ENCODE measurements around the gene PDGFB. TPM values are rescaled to one million over a fixed set of nuclear protein-coding genes. Genes with fewer than 3 reads are reported as not detected.

The PDGFB gene
- total RNA-seq, 2 experiments from 2014 or later: 0.45 to 0.69 TPM

DNA sequence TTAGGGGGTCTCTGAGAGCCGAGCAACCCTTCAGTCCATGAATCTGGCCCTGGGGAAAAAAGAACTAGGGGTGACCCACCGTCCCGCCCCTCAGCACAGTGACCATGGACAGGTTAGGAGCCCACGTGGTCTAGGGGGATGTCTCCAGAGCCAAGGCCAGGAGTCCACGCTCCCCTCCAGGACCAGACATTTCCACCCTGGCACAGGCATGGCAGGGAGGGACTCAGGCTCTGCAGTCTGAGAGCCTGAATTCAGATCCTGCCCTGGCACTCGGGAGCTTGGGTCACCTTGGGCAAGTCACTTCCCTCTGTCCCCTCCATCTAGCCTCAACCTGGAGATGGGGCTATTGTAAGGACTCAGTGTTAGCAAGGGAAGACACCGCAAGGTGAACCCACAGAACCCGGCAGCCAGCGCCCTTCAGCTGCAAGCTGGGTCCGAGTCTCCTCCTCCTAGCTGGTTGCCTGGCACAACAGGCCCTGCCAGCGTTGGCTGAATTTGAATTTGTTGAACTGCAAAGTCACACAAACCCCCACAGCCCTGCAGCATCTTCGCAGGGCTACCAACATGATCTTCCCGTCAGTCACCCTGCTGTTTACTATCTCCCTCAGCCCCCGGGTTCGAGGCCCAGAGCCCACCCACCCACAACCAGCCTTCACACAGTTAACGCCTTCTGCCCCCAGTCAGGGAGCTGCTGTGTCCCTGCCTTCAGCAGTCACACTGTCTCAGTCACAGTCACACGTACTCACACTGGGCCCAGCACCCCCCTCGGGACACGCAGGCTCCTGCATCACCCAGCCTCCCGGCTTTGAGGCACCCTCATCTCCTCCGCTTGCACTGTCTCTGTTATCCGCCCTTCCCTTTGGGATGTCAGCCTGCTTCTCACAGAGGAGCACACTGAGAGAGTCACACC, 603 bp upstream of the PDGFB start:
- ChIA-PET POLR2A (interaction anchor here (0.7 to 8.8 kb wide), 5 partner anchors 10 to 74 kb away, joined by 3 to 96 read pairs (median 4); partner anchors contain the start of gene RPL3), CTCF (interaction anchor here (0.7 to 1.3 kb wide), 3 partner anchors 66 to 75 kb away, joined by 3 to 4 read pairs (median 3); no protein-coding TSS in a partner anchor)
- Histone ChIP-seq H3K9me3 (ENCODE audit: control insufficient read depth in 1 of 2, insufficient read depth in 1 of 2, low read length in 2 of 2) (no peaks in the 10 kb centered on the region), H3K27ac (ENCODE audit: low read depth in 1 of 2, low read length in 2 of 2) (no peak overlapping the region), H3K36me3 (ENCODE audit: insufficient read depth, low read length) (peaks cover 6% of the 10 kb centered on the region), H3K4me1 (ENCODE audit: insufficient read depth, low read length) (peaks cover 57% of the 10 kb centered on the region), H3K4me3 (ENCODE audit: low read length) (peak overlapping the region; percentile 72), H3K27me3 (ENCODE audit: control insufficient read depth in 1 of 2, insufficient read depth in 2 of 2, low read length in 2 of 2) (peaks cover 8 to 10% of the 10 kb centered on the region in 2 experiments)
- Mint-ChIP-seq H3K9me3 (no peaks in the 10 kb centered on the region), H3K4me1 (ENCODE audit: low read depth) (peaks cover 25% of the 10 kb centered on the region), H3K27ac (no peak overlapping the region), H3K4me3 (peak overlapping the region; percentile 89), H3K36me3 (ENCODE audit: low read depth) (peaks cover 17% of the 10 kb centered on the region), H3K27me3 (peaks cover 10% of the 10 kb centered on the region)
- TF ChIP-seq CTCF (IDR thresholded peaks at IDR 0.05): no peak
- intact Hi-C loops (cut with DNase I, micrococcal nuclease): loop anchor here in 1 of 2 experiments (10.0 kb wide), 1 partner anchor 259 kb away; the partner anchor contains the start of gene MIEF1
- ATAC-seq (ENCODE audit: poor library complexity) (no peak), DNase-seq (no peak)

DNA sequence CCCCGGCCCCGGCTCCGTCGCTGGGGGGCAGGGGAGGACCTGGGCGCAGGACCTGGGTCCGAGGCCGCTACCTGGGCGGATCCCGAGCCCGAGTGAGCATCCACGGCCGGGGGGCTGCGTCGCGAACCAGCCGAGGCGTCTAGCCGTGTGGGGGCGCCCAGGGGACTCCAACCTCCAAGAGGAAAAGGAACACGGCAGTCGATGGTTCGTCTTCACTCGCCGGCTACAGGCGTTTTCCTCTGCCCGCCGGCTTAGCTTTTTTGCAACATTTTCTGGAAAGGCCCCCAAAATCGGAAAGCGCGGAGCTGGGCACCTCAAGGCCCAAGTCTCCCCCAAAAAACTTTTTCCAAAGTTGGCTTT, 666 bp downstream of the PDGFB start:
- peaks cover 61% of the 10 kb centered on the region for H3K4me1 ChIP-seq (ENCODE audit: insufficient read depth, low read length)
- Mint-ChIP-seq H3K36me3 (ENCODE audit: low read depth) (peaks cover 17% of the 10 kb centered on the region), H3K27me3 (peaks cover 9% of the 10 kb centered on the region), H3K27ac (peak overlapping the region; percentile 87), H3K9me3 (no peaks in the 10 kb centered on the region), H3K4me1 (ENCODE audit: low read depth) (peaks cover 38% of the 10 kb centered on the region), H3K4me3 (peak overlapping the region; percentile 86)
- intact Hi-C loops (cut with DNase I, micrococcal nuclease): loop anchor here (5.0 to 10.0 kb wide), 4 partner anchors 72 to 261 kb away; partner anchors contain the start of genes RPL3 (in 2 of the 2), CBX7 (in 1 of the 2) and MIEF1 (in 1 of the 2)
- DNase-seq: peak in 4 of 14 experiments; percentile 23 to 50 (median 42)
- peak overlapping the region; percentile 72 for H3K4me3 ChIP-seq (ENCODE audit: low read length)
- ChIA-PET POLR2A (interaction anchor here (0.6 to 8.8 kb wide), 4 partner anchors 15 to 90 kb away, joined by 3 to 96 read pairs (median 4); partner anchors contain the start of gene RPL3), CTCF (interaction anchor here (1.0 kb wide), 1 partner anchor 72 kb away, joined by 3 read pairs; no protein-coding TSS in a partner anchor)
- no peak overlapping the region for H3K27ac ChIP-seq (ENCODE audit: low read depth in 1 of 2, low read length in 2 of 2)
- H3K27me3 ChIP-seq (ENCODE audit: control insufficient read depth in 1 of 2, insufficient read depth in 2 of 2, low read length in 2 of 2): peaks cover 5% of the 10 kb centered on the region in 2 experiments
- ATAC-seq (ENCODE audit: poor library complexity): no peak
- no peak for TF ChIP-seq CTCF (IDR thresholded peaks at IDR 0.05)
- H3K9me3 ChIP-seq (ENCODE audit: control insufficient read depth in 1 of 2, insufficient read depth in 1 of 2, low read length in 2 of 2): no peaks in the 10 kb centered on the region
- H3K36me3 ChIP-seq (ENCODE audit: insufficient read depth, low read length): peaks cover 6% of the 10 kb centered on the region

- Histone ChIP-seq H3K4me1 (ENCODE audit: insufficient read depth, low read length) (peaks cover 62% of the 10 kb centered on the region), H3K36me3 (ENCODE audit: insufficient read depth, low read length) (peaks cover 7% of the 10 kb centered on the region), H3K9me3 (ENCODE audit: control insufficient read depth in 1 of 2, insufficient read depth in 1 of 2, low read length in 2 of 2) (no peaks in the 10 kb centered on the region), H3K27ac (ENCODE audit: low read depth in 1 of 2, low read length in 2 of 2) (peak overlapping the region in 1 of 2 donors; percentile 29), H3K27me3 (ENCODE audit: control insufficient read depth in 1 of 2, insufficient read depth in 2 of 2, low read length in 2 of 2) (peaks cover 5% of the 10 kb centered on the region in 2 experiments), H3K4me3 (ENCODE audit: low read length) (peak overlapping the region; percentile 72)
- Mint-ChIP-seq H3K4me1 (ENCODE audit: low read depth) (peaks cover 43% of the 10 kb centered on the region), H3K9me3 (no peaks in the 10 kb centered on the region), H3K4me3 (peak overlapping the region; percentile 95), H3K27me3 (peaks cover 9% of the 10 kb centered on the region), H3K36me3 (ENCODE audit: low read depth) (peaks cover 17% of the 10 kb centered on the region), H3K27ac (peak overlapping the region; percentile 87)
- ChIA-PET CTCF (interaction anchor here (0.6 to 1.1 kb wide), 3 partner anchors 38 to 73 kb away, joined by 3 to 5 read pairs (median 3); no protein-coding TSS in a partner anchor), POLR2A (interaction anchor here (0.6 to 8.8 kb wide), 8 partner anchors 11 to 89 kb away, joined by 3 to 96 read pairs (median 4); partner anchors contain the start of gene RPL3)
- intact Hi-C loops (cut with DNase I, micrococcal nuclease): loop anchor here (5.0 to 10.0 kb wide), 4 partner anchors 71 to 261 kb away; partner anchors contain the start of genes RPL3 (in 2 of the 2), CBX7 (in 1 of the 2) and MIEF1 (in 1 of the 2)
- ATAC-seq (ENCODE audit: poor library complexity): no peak
- DNase-seq: peak in 3 of 14 experiments; percentile 33 to 55 (median 42)
- TF ChIP-seq CTCF (IDR thresholded peaks at IDR 0.05): no peak
Observed at GRCh38 chr22:39243439-39244135, 1.2 kb downstream of the PDGFB start.

Data from CD4-positive, alpha-beta T cell (primary cell).